HepG2 (cell line): ENCODE results near the gene ST8SIA4. TPM values are rescaled to one million over a fixed set of nuclear protein-coding genes. Genes with fewer than 3 reads are reported as not detected.

Source experiments
- microRNA counts: library from miRNA; unstranded; fragments of <30 nt; microRNA quantifications from one replicate; lab custom pipeline; 2015
- microRNA-seq: library from miRNA; unstranded; fragments of <30 nt; microRNA quantifications from one replicate; pipeline ENCODE4, GENCODE V29; 2020
- polyA plus RNA-seq, 8 experiments: library from polyadenylated mRNA; depleted of rRNA in 3 of 8; stranded (reverse) in 7 of 8; unstranded in 1 of 8; fragments of >200 nt; fragmentation: Illumina TruSeq in 4 of 8; extraction: Trizol in 4 of 8; gene quantifications; 2 replicates each; pipeline versions ENCODE4 v1.2.1 to v1.2.3, GENCODE V29; 2011 to 2016; ENCODE audit warnings: low read depth in 4 of 8, missing spikeins in 1 of 8, mixed read lengths in 1 of 8; ENCODE audit not compliant: insufficient read depth in 1 of 8
- small RNA-seq, 3 experiments: library from RNA; depleted of rRNA; stranded (forward); fragments of <200 nt; gene quantifications; one replicate each; pipeline ENCODE3, GENCODE V24; 2012; ENCODE audit warnings: low read depth in 2 of 3, low replicate concordance in 1 of 3; ENCODE audit not compliant: insufficient read length in 3 of 3, insufficient read depth in 2 of 3
- total RNA-seq, 5 experiments: library from RNA; depleted of rRNA; stranded (reverse); fragments of >200 nt; fragmentation: Illumina TruSeq; extraction: Trizol; gene quantifications; 2 replicates each; pipeline ENCODE4 v1.2.3, GENCODE V29; 2016; ENCODE audit warnings: low read depth in 1 of 5

Gene ST8SIA4
- total and polyA plus RNA-seq, 2 of the 13 experiments (the other 11 are each of a cell fraction or from before 2014, with no cell fraction given): not detected

MicroRNAs encoded within 50 kb of the gene (microRNA counts, 767-probe panel; counts per million panel counts)
- not detected for microRNA hsa-miR-548p (lab: Ali Mortazavi, UCI)

Small RNA genes within 50 kb of the gene (microRNA-seq; reads per million reads assigned to microRNA genes)
- gene MIR548P: not detected

Small RNA genes within 50 kb of the gene (small RNA-seq; reads per million reads assigned to genes)
- 0 reads per million in 3 experiments for gene MIR548P
